K562 (cell line): Measurements from ENCODE around the gene LDLRAD3. TPM values are rescaled to one million over a fixed set of nuclear protein-coding genes. Genes with fewer than 3 reads are reported as not detected.

ENCODE experiments used
- ATAC-seq: fragments of 200-7000 bp; cut with Tn5 transposase; 3 replicates; pipeline ENCODE4 v1.9.1; 2020; ENCODE audit warnings: moderate library complexity
- BruUV-seq: library from RNA; stranded (reverse); fragments of 400-500 nt; replicated peaks from 2 replicates; lab custom pipeline; 2021; lab: Mats Ljungman, UMichigan
- CTCF ChIA-PET: fragments of 300-600 bp; formaldehyde crosslinking; extraction: SDS; loops from one replicate; lab custom pipeline; 2021; ENCODE audit warnings: low intra/inter-chr PET ratio; lab: Yijun Ruan, JAX
- POLR2A ChIA-PET: fragments of 300-600, 350-650 bp; sonication (Branson Sonifier 250); formaldehyde crosslinking; extraction: SDS; loops from one replicate; lab custom pipeline; 2021; ENCODE audit warnings: antibody characterized with exemption, inconsistent platforms; lab: Yijun Ruan, JAX
- DNase-seq, 4 experiments: peaks; one replicate each; pipeline versions ENCODE4 v3.0.0 to v3.0.0-alpha.2; 2011 to 2018; ENCODE audit warnings: low spot score in 3 of 4, mixed read lengths in 3 of 4; ENCODE audit errors: extremely low read depth in 1 of 4
- FAIRE-seq: peaks from 2 replicates; lab custom pipeline; 2011; peaks lifted over from hg19 to GRCh38; lab: Jason Lieb, UNC
- H2AFZ ChIP-seq: 2 replicates; pipeline ENCODE4 v1.6.0; 2011; ENCODE audit warnings: low read depth, low read length, control low read depth, inconsistent platforms
- H3K27ac ChIP-seq: fragments of 200-600 bp; 3 replicates; pipeline ENCODE4 v1.8.0; 2011; ENCODE audit warnings: low read depth, mild to moderate bottlenecking, control low read depth, inconsistent platforms, low read length, moderate library complexity, mixed read lengths; ENCODE audit errors: extremely low read depth
- H3K27me3 ChIP-seq, 2 experiments: fragments of 300-600 bp in 1 of 2; 2 replicates in 1 of 2; 3 replicates in 1 of 2; pipeline versions ENCODE4 v1.6.0 to v1.8.0; 2011; ENCODE audit warnings: inconsistent platforms in 2 of 2, low read length in 2 of 2, mild to moderate bottlenecking in 1 of 2, mixed read lengths in 1 of 2, moderate library complexity in 1 of 2; ENCODE audit not compliant: control insufficient read depth in 2 of 2, insufficient read depth in 2 of 2
- H3K36me3 ChIP-seq: fragments of 300-600 bp; 3 replicates; pipeline ENCODE4 v1.8.0; 2011; ENCODE audit warnings: mild to moderate bottlenecking, low read length, inconsistent platforms; ENCODE audit not compliant: control insufficient read depth, insufficient read depth
- H3K4me1 ChIP-seq, 2 experiments: fragments of 200-600 bp in 1 of 2; replicated peaks in 1 of 2; 2 replicates in 1 of 2; 3 replicates in 1 of 2; pipeline versions ENCODE4 v1.5.1 to v1.8.0; 2011; ENCODE audit warnings: inconsistent platforms in 2 of 2, low read length in 2 of 2, mild to moderate bottlenecking in 1 of 2, mixed read lengths in 1 of 2, moderate library complexity in 1 of 2; ENCODE audit not compliant: control insufficient read depth in 2 of 2, insufficient read depth in 2 of 2
- H3K4me2 ChIP-seq: 2 replicates; pipeline ENCODE4 v1.6.1; 2011; ENCODE audit warnings: low read length, control low read depth, inconsistent platforms, mixed read lengths; ENCODE audit not compliant: insufficient read depth
- H3K4me3 ChIP-seq: fragments of 200-600 bp; sonication (generic), shearing (Covaris generic); 2 replicates; pipeline ENCODE4 v1.5.1; 2016; ENCODE audit warnings: control low read depth, inconsistent platforms
- H3K79me2 ChIP-seq: fragments of 200-600 bp; 3 replicates; pipeline ENCODE4 v1.8.0; 2011; ENCODE audit warnings: low read length, inconsistent platforms; ENCODE audit not compliant: control insufficient read depth, insufficient read depth
- H3K9ac ChIP-seq, 2 experiments: 2 replicates each; pipeline versions ENCODE4 v1.6.0 to v1.6.1; 2011; ENCODE audit warnings: low read depth in 2 of 2, low read length in 2 of 2, control low read depth in 1 of 2, inconsistent platforms in 1 of 2, mild to moderate bottlenecking in 1 of 2, mixed read lengths in 1 of 2; ENCODE audit not compliant: insufficient read depth in 1 of 2
- H3K9me1 ChIP-seq: one replicate; pipeline ENCODE4 v1.6.0; 2011; ENCODE audit warnings: inconsistent platforms, mild to moderate bottlenecking, low read length, moderate library complexity; ENCODE audit not compliant: control insufficient read depth, insufficient read depth
- H3K9me3 ChIP-seq: replicated peaks from 2 replicates; pipeline ENCODE4 v1.5.1; 2011; ENCODE audit warnings: low read depth, low read length, inconsistent platforms; ENCODE audit not compliant: control insufficient read depth, insufficient read depth
- H4K20me1 ChIP-seq: replicated peaks from 2 replicates; pipeline ENCODE4 v1.6.1; 2011; ENCODE audit warnings: low read length, inconsistent platforms, mixed read lengths; ENCODE audit not compliant: control insufficient read depth, insufficient read depth
- CBFA2T3 ChIP-seq: fragments of 450-650 bp; IDR thresholded peaks from 2 replicates; pipeline ENCODE4 v1.6.1; 2017
- TAF7 ChIP-seq: fragments of 450-650 bp; IDR thresholded peaks from 2 replicates; pipeline ENCODE4 v1.6.1; 2016; ENCODE audit warnings: missing genetic modification characterization, missing compliant biosample characterization
- TRIM28 ChIP-seq: fragments of 450-650 bp; IDR thresholded peaks from 2 replicates; pipeline ENCODE4 v1.6.1; 2017
- WGBS: fragments of 100-300 bp; shearing (Covaris generic); methylation state at CpG from one replicate; pipeline ENCODE4 v1.1.6; 2016; ENCODE audit warnings: low coverage, mixed read lengths; ENCODE audit not compliant: insufficient coverage; ENCODE audit errors: missing lambda C conversion rate; 5-methylcytosine and 5-hydroxymethylcytosine counted together
- in situ Hi-C: fragments of 300-500 bp; cut with MboI; formaldehyde crosslinking; loops from 4 replicates; pipeline ENCODE4 v1.15.0; 2018; ENCODE audit warnings: inconsistent platforms, mixed read lengths
- intact Hi-C: fragments of 100-400 bp; cut with micrococcal nuclease; formaldehyde crosslinking; loops from 2 replicates; pipeline ENCODE4 v1.14.2; 2022
- polyA plus RNA-seq, 8 experiments: library from polyadenylated mRNA; depleted of rRNA in 4 of 8; stranded (reverse) in 5 of 8; unstranded in 3 of 8; fragments of >200 nt; fragmentation: Nextera tagmentation in 2 of 8; fragmentation: Illumina TruSeq in 1 of 8; extraction: Ambion mirVana in 2 of 8; extraction: Trizol in 1 of 8; gene quantifications; 2 replicates each; pipeline versions ENCODE4 v1.2.1 to v1.2.3, GENCODE V29; 2011 to 2014; ENCODE audit warnings: inconsistent platforms in 1 of 8, missing spikeins in 1 of 8
- total RNA-seq, 7 experiments: library from RNA; depleted of rRNA in 6 of 7; stranded (reverse); fragments of >200 nt in 6 of 7; fragmentation: Illumina TruSeq in 2 of 7; extraction: Trizol in 2 of 7; gene quantifications; 2 replicates each; pipeline versions ENCODE4 v1.2.1 to v1.2.3, GENCODE V29; 2011 to 2021; ENCODE audit warnings: low replicate concordance in 1 of 7

LDLRAD3 gene
- total and polyA plus RNA-seq, 9 of the 15 experiments (the other 6 are each of a cell fraction or from before 2014, with no cell fraction given) = 0.73 to 7.2 (median 3.5) TPM

GRCh38 chr11:36253238-36253637 is 309.4 kb downstream of the LDLRAD3 start:
- Histone ChIP-seq H3K9me1 (no peaks in the 10 kb centered on the region), H3K4me3 (no peak overlapping the region), H2AFZ (no peak overlapping the region), H4K20me1 (no peaks in the 10 kb centered on the region), H3K4me1 (no peaks in the 10 kb centered on the region), H3K36me3 (no peaks in the 10 kb centered on the region), H3K9ac (no peak overlapping the region), H3K27ac (no peak overlapping the region), H3K4me2 (no peak overlapping the region), H3K27me3 (peaks cover 4 to 11% of the 10 kb centered on the region in 2 experiments; a peak in 2 of 5 replicates), H3K79me2 (no peaks in the 10 kb centered on the region), H3K9me3 (no peaks in the 10 kb centered on the region)
- ATAC-seq (no peak), FAIRE-seq (no peak), DNase-seq (no peak)
- WGBS = 0% methylated on average over 5 of the region's 5 CpGs
- ChIA-PET POLR2A (no interaction called here), CTCF (no interaction called here)
- no TSS peak for BruUV-seq
- TF ChIP-seq CBFA2T3 (0 out of 2 replicates have a peak, but pooled peaks have one; percentile 17), TAF7 (tag) (no peak)
- in situ Hi-C loops (no loop called here), intact Hi-C loops (no loop called here)

- Histone ChIP-seq H2AFZ (no peak overlapping the region), H3K4me2 (no peak overlapping the region), H3K4me1 (no peaks in the 10 kb centered on the region), H3K9me1 (no peaks in the 10 kb centered on the region), H3K27me3 (peaks cover 5 to 15% of the 10 kb centered on the region in 2 experiments; a peak in 3 of 5 replicates), H3K36me3 (no peaks in the 10 kb centered on the region), H3K4me3 (no peak overlapping the region), H4K20me1 (no peaks in the 10 kb centered on the region), H3K9ac (no peak overlapping the region), H3K9me3 (no peaks in the 10 kb centered on the region), H3K79me2 (no peaks in the 10 kb centered on the region), H3K27ac (no peak overlapping the region)
- in situ Hi-C loops = no loop called here
- WGBS = 0% methylated on average over 1 of the region's 1 CpG
- POLR2A ChIA-PET = no interaction called here
- FAIRE-seq (no peak), DNase-seq (no peak), ATAC-seq (no peak)
- intact Hi-C loops = loop anchor here (5.0 kb wide), 3 partner anchors 87 to 432 kb away; no protein-coding TSS in a partner anchor
- no TSS peak for BruUV-seq
- CTCF ChIA-PET = no interaction called here
- no peak for TF ChIP-seq TRIM28
Observed at GRCh38 chr11:36254713-36255112, 310.9 kb downstream of the LDLRAD3 start.
